Measurements from ENCODE around the gene HLA-G.

DNA sequence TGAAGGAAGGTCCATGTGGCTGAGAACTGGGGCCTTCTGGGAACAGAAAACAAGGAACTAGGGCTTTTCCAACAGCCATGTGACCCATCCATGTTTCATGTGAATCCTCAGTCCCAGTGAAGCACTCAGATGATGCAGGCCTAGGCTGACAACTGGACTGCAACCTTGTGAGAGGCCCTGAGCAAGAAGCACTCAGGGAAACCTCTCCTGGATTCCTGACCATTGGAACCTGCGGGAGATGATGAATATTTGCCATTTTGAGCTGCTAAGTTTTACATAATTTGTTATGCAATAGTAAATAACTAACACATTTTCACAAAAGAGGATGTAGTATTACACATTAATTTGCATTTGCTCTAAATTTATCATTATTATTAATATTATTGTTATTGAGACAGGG lies 38.4 kb upstream of the HLA-G start:
- TF ChIP-seq, protein P1, sequence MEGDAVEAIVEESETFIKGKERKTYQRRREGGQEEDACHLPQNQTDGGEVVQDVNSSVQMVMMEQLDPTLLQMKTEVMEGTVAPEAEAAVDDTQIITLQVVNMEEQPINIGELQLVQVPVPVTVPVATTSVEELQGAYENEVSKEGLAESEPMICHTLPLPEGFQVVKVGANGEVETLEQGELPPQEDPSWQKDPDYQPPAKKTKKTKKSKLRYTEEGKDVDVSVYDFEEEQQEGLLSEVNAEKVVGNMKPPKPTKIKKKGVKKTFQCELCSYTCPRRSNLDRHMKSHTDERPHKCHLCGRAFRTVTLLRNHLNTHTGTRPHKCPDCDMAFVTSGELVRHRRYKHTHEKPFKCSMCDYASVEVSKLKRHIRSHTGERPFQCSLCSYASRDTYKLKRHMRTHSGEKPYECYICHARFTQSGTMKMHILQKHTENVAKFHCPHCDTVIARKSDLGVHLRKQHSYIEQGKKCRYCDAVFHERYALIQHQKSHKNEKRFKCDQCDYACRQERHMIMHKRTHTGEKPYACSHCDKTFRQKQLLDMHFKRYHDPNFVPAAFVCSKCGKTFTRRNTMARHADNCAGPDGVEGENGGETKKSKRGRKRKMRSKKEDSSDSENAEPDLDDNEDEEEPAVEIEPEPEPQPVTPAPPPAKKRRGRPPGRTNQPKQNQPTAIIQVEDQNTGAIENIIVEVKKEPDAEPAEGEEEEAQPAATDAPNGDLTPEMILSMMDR (IDR thresholded peaks at IDR 0.05; ENCODE audit: low read depth, low read length) = no peak
- TF ChIP-seq EZH2phosphoT487 (IDR thresholded peaks at IDR 0.05; ENCODE audit: low read depth) = no peak
